T-helper 9 cell (primary cell): ENCODE data around the gene ACOX3.
A peak's percentile ranks its signal among the peaks of the same experiment; 100 is the strongest.
"Not testable (repeated sequence)": the region's sequence is repeated elsewhere in the genome, so short reads cannot be mapped to it uniquely, and the experiment has no call there.

Source experiments
- DNase-seq: peaks from one replicate; pipeline ENCODE4 v3.0.0-alpha.2; 2020
- total RNA-seq, 2 donors: gene quantifications; one replicate each; lab custom pipeline; 2026; lab: John Stamatoyannopoulos, UW

ACOX3 gene
- 9.7 to 19.4 reads per million in 2 donors for total RNA-seq

GRCh38 chr4:8440492-8441311 is at the start of gene ACOX3, which contains the start of gene TRMT44:
ACOX3 (minus strand) TSS chr4:8440723; CDS start chr4:8416521, 24,202 bp downstream.
TRMT44 (plus strand) TSS chr4:8440777; CDS start chr4:8440823, 46 bp downstream.
- DNase-seq = peak; percentile 96

GRCh38 chr4:8488791-8489369 is 48.4 kb upstream of the ACOX3 start:
- DNase-seq = no peak

GRCh38 chr4:8486643-8487042 is 46.1 kb upstream of the ACOX3 start:
- not testable (repeated sequence) for DNase-seq

GRCh38 chr4:8480221-8480620 is 39.7 kb upstream of the ACOX3 start:
- no peak for DNase-seq

- DNase-seq = no peak
These were observed 38.5 kb upstream of the ACOX3 start for GRCh38 chr4:8478801-8479744.

- DNase-seq = no peak
These were observed 37.8 kb upstream of the ACOX3 start for GRCh38 chr4:8478371-8478770.

GRCh38 chr4:8477676-8478075 is 37.2 kb upstream of the ACOX3 start:
- DNase-seq = no peak

- no peak for DNase-seq
These were observed 36.6 kb upstream of the ACOX3 start for GRCh38 chr4:8477095-8477635.

- no peak for DNase-seq
These were observed 35.4 kb upstream of the ACOX3 start for GRCh38 chr4:8475751-8476575.

- DNase-seq = no peak
These were observed 34.3 kb upstream of the ACOX3 start for GRCh38 chr4:8474856-8475255.

GRCh38 chr4:8473920-8474590 is 33.5 kb upstream of the ACOX3 start:
- DNase-seq = no peak

GRCh38 chr4:8473198-8473919 is 32.8 kb upstream of the ACOX3 start:
- no peak for DNase-seq

- DNase-seq = no peak
These were observed 32.2 kb upstream of the ACOX3 start for GRCh38 chr4:8472689-8473197.

GRCh38 chr4:8472158-8472688 is 31.7 kb upstream of the ACOX3 start:
- no peak for DNase-seq

- no peak for DNase-seq
These were observed 30.8 kb upstream of the ACOX3 start for GRCh38 chr4:8471211-8471875.

- no peak for DNase-seq
These were observed 30.0 kb upstream of the ACOX3 start for GRCh38 chr4:8470451-8471024.

GRCh38 chr4:8469550-8469949 is 29.0 kb upstream of the ACOX3 start:
- no peak for DNase-seq

GRCh38 chr4:8468746-8469535 is 28.4 kb upstream of the ACOX3 start:
- DNase-seq = peak; percentile 25
